ENCODE data around the gene MTSS2. TPM values are rescaled to one million over a fixed set of nuclear protein-coding genes. Genes with fewer than 3 reads are reported as not detected.

MTSS2 gene
- total RNA-seq, 3 donors from 2014 or later (not counting 1 experiment from before 2014, with no cell fraction given): 3.8 to 8.8 (median 4.4) TPM

GRCh38 chr16:70692130-70692872 lies 6.4 kb upstream of the MTSS2 start:
- ATAC-seq (no peak), DNase-seq (no peak)

GRCh38 chr16:70691223-70692129 lies 5.6 kb upstream of the MTSS2 start:
- Histone ChIP-seq H3K27me3 (ENCODE audit: control insufficient read depth, insufficient read depth, low read length) (no peaks in the 10 kb centered on the region), H3K4me3 (ENCODE audit: low read length) (no peak overlapping the region), H3K27ac (ENCODE audit: low read length) (no peak overlapping the region), H3K9me3 (ENCODE audit: control insufficient read depth, insufficient read depth, low read length) (no peaks in the 10 kb centered on the region), H3K36me3 (ENCODE audit: control insufficient read depth, insufficient read depth, low read length) (no peaks in the 10 kb centered on the region), H3K4me1 (ENCODE audit: control insufficient read depth, insufficient read depth, low read length) (peaks cover 14% of the 10 kb centered on the region)
- H3K4me1 Mint-ChIP-seq: peaks cover 0 to 17% of the 10 kb centered on the region in 2 donors
- no peaks in the 10 kb centered on the region for H3K9me3 Mint-ChIP-seq
- no peak overlapping the region for H3K4me3 Mint-ChIP-seq
- no peak overlapping the region for H3K27ac Mint-ChIP-seq
- ATAC-seq (no peak), DNase-seq (no peak)
- H3K36me3 Mint-ChIP-seq: no peaks in the 10 kb centered on the region
- no peak for TF ChIP-seq CTCF (IDR thresholded peaks at IDR 0.05)
- WGBS (ENCODE audit: insufficient coverage): 98% methylated on average over 26 of the region's 26 CpGs
- peaks cover 0 to 2% of the 10 kb centered on the region in 2 donors for H3K27me3 Mint-ChIP-seq (ENCODE audit: low read depth in 2 of 2)
- intact Hi-C loops (cut with micrococcal nuclease): no loop called here

More at GRCh38 chr16:70692130-70692872, 6.4 kb upstream of the MTSS2 start:
- WGBS (ENCODE audit: insufficient coverage): 88% methylated on average over 14 of the region's 14 CpGs
- Mint-ChIP-seq H3K36me3 (no peaks in the 10 kb centered on the region), H3K27me3 (ENCODE audit: low read depth in 2 of 2) (peaks cover 0 to 2% of the 10 kb centered on the region in 2 donors), H3K9me3 (no peaks in the 10 kb centered on the region), H3K4me3 (no peak overlapping the region), H3K27ac (no peak overlapping the region), H3K4me1 (peaks cover 0 to 22% of the 10 kb centered on the region in 2 donors)
- H3K4me1 ChIP-seq (ENCODE audit: control insufficient read depth, insufficient read depth, low read length): peaks cover 22% of the 10 kb centered on the region
- no peak for TF ChIP-seq CTCF (IDR thresholded peaks at IDR 0.05)
- intact Hi-C loops (cut with micrococcal nuclease): no loop called here
- H3K27ac ChIP-seq (ENCODE audit: low read length): no peak overlapping the region
- H3K4me3 ChIP-seq (ENCODE audit: low read length): no peak overlapping the region
- H3K9me3 ChIP-seq (ENCODE audit: control insufficient read depth, insufficient read depth, low read length): no peaks in the 10 kb centered on the region
- H3K36me3 ChIP-seq (ENCODE audit: control insufficient read depth, insufficient read depth, low read length): no peaks in the 10 kb centered on the region
- H3K27me3 ChIP-seq (ENCODE audit: control insufficient read depth, insufficient read depth, low read length): no peaks in the 10 kb centered on the region

GRCh38 chr16:70689970-70690891 lies 4.4 kb upstream of the MTSS2 start:
- Mint-ChIP-seq H3K9me3 (no peaks in the 10 kb centered on the region), H3K27ac (no peak overlapping the region), H3K27me3 (ENCODE audit: low read depth in 2 of 2) (peaks cover 0 to 2% of the 10 kb centered on the region in 2 donors), H3K4me1 (peaks cover 0 to 7% of the 10 kb centered on the region in 2 donors), H3K4me3 (no peak overlapping the region), H3K36me3 (no peaks in the 10 kb centered on the region)
- intact Hi-C loops (cut with micrococcal nuclease): no loop called here
- DNase-seq (no peak), ATAC-seq (no peak)
- Histone ChIP-seq H3K4me1 (ENCODE audit: control insufficient read depth, insufficient read depth, low read length) (peaks cover 3% of the 10 kb centered on the region), H3K9me3 (ENCODE audit: control insufficient read depth, insufficient read depth, low read length) (no peaks in the 10 kb centered on the region), H3K4me3 (ENCODE audit: low read length) (no peak overlapping the region), H3K27me3 (ENCODE audit: control insufficient read depth, insufficient read depth, low read length) (peaks cover 1% of the 10 kb centered on the region), H3K36me3 (ENCODE audit: control insufficient read depth, insufficient read depth, low read length) (no peaks in the 10 kb centered on the region), H3K27ac (ENCODE audit: low read length) (no peak overlapping the region)
- TF ChIP-seq CTCF (IDR thresholded peaks at IDR 0.05): no peak
- WGBS (ENCODE audit: insufficient coverage): 94% methylated on average over 16 of the region's 16 CpGs
